GM18508 (cell line): ENCODE data around the gene U2AF1.
A peak's percentile ranks its signal among the peaks of the same experiment; 100 is the strongest.
"Not testable (repeated sequence)": the region's sequence is repeated elsewhere in the genome, so short reads cannot be mapped to it uniquely, and the experiment has no call there.

ENCODE experiments used
- ATAC-seq: cut with Tn5 transposase; IDR thresholded peaks from one replicate; pipeline ENCODE4 v1.9.1; 2021; ENCODE audit warnings: moderate number of reproducible peaks; ENCODE audit not compliant: insufficient read depth, unreplicated experiment

U2AF1 gene, protein sequence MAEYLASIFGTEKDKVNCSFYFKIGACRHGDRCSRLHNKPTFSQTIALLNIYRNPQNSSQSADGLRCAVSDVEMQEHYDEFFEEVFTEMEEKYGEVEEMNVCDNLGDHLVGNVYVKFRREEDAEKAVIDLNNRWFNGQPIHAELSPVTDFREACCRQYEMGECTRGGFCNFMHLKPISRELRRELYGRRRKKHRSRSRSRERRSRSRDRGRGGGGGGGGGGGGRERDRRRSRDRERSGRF

DNA sequence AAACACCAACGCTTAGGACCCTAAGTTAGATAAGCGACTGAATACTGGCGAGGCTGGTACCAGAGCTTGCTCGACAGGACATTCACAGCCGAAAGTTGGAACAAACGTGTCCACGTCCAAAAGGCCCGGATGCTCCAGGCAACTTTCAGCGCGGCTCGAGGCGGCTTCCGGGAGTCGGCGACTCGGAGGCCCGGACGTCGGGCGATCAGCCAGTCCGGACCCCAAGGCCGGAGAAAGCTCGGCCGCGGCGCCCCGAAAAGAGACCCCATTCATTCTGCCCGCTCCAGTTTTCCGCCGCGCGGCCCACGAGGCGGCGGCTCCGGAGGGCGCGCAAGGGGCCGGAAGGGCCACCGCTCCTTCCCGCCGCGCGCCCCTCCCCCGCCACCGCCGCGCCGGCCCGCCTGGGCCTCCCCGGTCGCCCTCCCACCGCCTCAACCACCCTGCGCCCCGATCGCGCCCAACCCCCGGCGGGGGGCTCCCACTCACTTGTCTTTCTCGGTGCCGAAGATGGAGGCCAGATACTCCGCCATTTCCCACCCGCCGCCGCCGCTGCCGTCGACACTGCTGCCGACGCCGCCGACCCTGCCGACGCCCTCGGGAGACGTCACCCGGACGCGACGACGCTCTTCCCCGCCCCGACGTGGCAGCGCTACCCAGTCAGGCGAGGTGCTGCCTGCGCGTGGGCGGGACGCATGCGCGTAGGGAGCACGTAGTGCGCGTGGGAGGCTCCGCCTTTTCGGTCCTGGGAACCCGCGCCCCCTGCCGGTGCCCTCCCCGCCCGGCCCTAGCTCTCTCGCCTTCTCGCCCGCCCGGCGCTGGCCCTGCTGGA lies at the start of gene U2AF1:
Gene U2AF1 (minus strand): TSS at position 606 of the 829 bp plus-strand sequence. CDS start 76 bp downstream, at position 530.
- not testable (repeated sequence) for ATAC-seq

DNA sequence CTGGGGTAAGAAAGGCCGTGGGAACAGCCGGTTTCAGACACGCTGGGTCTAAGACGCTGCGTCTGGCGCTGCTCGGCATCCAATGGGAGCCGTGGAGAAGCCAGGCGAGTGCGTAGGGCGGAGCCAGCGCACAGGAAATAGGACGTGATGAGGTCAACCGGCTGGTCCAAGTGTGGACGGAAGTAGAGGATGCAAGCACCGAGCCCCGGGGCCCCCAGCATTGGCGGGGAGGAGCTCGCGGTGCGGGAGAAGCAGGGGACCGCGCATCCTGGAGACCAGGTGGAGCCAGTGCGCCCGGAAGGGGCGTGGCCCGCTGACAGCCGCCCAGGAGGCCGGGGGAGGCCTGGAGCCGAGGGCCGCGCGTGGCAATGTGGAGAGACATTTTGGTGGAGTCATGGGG lies 46.2 kb upstream of the U2AF1 start:
- peak; percentile 63 for ATAC-seq

DNA sequence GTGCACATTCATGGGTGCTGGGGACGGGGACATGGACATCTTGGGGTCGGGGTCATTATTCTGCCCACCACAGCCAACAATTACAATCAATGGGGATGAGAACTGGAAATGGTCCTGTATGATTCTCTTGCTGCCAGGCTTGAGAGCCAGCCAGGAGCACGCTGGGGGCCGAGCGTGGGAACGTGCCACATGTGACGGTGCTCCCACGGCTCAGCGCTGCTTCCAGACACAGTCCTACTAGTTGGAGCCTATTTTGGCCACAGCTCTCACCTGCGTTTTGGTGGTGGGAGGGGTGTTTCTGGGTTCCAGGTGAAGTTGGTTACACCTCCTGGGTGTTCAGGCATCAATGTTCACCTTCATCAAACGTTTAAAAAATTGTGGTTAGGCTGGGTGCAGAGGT lies 42.0 kb upstream of the U2AF1 start:
- ATAC-seq = not testable (repeated sequence)

DNA sequence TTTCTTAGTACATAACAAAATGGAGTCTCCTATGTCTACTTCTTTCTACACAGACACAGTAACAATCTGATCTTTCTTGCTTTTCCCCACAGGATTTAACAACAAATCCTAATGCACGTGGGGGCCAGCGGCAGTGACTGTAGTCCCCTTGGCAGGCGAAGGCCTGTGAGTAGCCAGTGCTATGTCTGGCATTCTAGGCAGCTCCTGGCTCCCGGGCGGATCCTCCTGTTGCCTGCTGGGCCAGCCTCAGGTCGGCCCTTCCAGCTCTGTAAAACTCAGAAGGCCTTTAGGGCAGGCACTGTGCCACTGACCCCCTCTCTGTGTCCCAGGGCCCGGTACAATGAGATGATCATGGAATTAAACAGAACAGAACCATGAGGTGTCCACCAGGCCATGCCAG lies 40.6 kb upstream of the U2AF1 start:
- not testable (repeated sequence) for ATAC-seq

DNA sequence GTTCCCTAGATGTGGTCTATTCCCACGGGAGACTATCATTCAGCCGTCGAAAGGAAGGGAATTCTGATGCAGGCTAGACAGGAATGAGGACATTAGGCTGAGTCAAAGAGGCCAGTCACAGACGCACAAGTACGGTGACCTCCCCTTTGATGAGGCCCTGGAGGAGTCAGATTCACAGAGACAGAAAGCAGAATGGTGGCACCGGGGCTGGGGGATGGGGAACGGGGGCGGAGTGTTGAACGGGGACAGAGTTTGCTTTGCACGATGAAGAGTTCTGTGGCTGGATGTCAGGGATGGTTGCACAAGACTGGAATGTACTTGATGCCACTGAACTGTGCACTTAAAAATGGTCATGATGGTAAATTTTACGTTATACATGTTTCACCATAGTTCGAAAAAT lies 39.3 kb upstream of the U2AF1 start:
- ATAC-seq = not testable (repeated sequence)

- not testable (repeated sequence) for ATAC-seq
Measured at GRCh38 chr21:43141407-43141806, 34.0 kb upstream of the U2AF1 start.

- not testable (repeated sequence) for ATAC-seq
Measured at GRCh38 chr21:43138944-43139343, 31.6 kb upstream of the U2AF1 start.

- not testable (repeated sequence) for ATAC-seq
Measured at GRCh38 chr21:43134520-43134919, 27.1 kb upstream of the U2AF1 start.

- ATAC-seq = not testable (repeated sequence)
Measured at GRCh38 chr21:43130094-43130493, 22.7 kb upstream of the U2AF1 start.

DNA sequence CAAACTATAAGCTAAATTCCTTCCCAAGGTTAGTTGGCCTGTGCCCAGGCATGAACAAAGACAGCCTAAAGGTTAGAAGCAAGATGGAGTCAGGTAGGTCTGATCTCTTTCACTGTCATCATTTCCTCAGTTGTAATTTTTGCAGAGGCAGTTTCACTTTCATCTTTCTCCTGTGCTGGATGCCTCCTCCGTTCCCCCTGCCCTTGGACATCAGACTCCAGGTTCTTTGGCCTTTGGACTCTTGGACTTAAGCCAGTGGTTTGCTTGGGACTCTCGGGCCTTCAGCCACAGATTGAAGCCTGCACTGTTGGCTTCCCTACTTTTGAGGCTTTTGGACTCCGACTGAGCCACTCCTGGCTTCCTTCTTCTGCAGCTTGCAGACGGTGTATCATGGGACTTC lies 8.6 kb upstream of the U2AF1 start:
- ATAC-seq = not testable (repeated sequence)

GRCh38 chr21:43114483-43114882 lies 7.1 kb upstream of the U2AF1 start:
- not testable (repeated sequence) for ATAC-seq

DNA sequence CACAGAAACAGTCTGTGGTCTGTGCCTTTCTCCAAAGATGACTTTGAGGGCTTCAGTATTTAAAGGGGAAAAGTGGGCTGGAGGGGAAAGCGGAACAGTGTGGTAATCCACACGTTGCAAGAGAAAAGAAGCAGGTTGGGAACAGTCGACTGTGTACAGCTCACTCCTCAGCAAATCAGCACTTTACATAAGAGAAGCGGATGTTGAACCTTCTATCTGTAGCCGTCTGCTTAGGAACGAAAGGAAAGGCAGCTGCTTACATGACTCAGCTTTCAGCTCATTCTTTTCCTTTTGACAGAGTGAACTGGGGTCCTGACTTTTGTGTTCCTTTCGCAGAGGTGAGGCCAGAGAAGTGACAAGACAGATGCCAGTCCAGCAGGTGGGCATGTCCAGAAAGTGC lies 1.6 kb upstream of the U2AF1 start:
- not testable (repeated sequence) for ATAC-seq

- not testable (repeated sequence) for ATAC-seq
Measured at GRCh38 chr21:43108177-43108576, 807 bp upstream of the U2AF1 start.

DNA sequence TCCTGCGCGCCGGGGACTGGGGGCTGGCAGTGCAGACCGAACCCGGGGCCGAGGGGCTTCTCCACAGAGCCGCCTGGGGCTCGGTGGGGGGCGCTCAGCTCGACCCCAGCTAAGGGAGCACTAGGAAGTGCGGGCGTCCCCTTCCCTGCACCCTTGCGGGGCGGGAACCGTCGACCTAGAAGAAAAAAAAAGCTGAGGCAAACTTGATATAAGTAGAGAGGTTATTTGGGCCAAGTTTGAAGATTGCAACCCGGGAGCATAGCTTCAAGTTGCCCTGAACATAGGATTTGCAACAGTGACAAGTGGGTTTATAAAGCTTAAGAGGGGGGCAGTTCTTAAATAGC lies 396 bp upstream of the U2AF1 start:
- not testable (repeated sequence) for ATAC-seq

DNA sequence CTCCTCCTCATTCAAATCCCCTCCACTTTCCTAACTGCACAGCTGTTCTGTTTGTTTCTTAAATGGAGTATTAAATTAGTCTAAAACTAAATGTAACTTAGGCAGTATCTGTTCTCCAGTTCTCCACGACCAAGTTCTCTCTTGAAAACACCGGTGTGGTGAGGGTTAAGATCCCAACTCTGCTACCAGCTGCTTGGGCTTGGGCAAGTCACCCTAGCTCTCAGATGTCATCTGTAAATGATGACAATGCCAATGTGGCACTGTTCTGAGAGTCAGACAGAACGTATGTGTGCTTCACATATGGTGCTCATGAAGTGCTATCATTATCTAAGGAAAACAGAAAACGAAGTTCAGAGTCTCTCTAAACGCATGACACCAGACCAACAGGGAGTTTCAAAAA lies 2.7 kb downstream of the U2AF1 start:
- ATAC-seq = not testable (repeated sequence)

DNA sequence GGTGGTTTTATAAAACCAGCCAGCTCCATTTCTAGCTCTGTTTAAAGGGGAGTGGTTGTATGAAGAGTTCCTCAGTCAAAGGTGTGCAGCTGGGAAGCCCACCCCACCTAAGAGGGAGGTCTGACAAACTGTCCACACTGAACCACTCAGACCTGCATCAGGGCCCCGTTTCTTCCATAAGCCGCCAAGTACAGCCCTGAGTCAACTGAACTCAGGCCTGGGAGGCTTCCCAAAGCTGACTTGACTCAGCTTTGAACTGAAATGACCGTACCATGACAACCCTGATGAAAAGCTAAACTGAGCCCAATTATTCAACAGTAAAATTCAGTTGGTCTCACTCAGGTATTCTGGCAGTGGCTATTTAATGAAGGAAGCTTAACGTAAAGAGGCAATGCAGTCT lies 5.1 kb downstream of the U2AF1 start:
- ATAC-seq = not testable (repeated sequence)

- ATAC-seq = not testable (repeated sequence)
Measured at GRCh38 chr21:43101676-43102075, 5.7 kb downstream of the U2AF1 start.

- not testable (repeated sequence) for ATAC-seq
Measured at GRCh38 chr21:43101000-43101399, 6.4 kb downstream of the U2AF1 start.

GRCh38 chr21:43091979-43092614 lies 15.3 kb downstream of the U2AF1 start:
- ATAC-seq = not testable (repeated sequence)

DNA sequence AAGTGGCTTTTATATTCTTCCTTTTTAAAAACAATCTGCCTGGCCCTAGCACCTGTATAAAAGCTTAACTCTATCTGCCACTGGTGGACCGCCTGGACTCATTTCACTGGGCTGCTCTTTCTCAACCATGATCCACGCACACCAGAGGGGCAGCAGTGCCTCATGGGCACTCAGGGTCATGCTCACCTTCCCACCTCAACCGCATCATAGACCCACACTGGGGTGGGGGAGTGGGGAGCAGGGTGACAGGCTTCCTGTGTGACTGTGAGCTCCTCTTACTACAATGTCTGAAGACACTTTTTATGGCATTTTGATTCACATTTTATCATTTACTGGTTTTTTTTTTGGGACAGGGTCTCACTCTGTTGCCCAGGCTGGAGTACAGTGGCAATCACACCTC lies 16.4 kb downstream of the U2AF1 start:
- ATAC-seq = not testable (repeated sequence)

DNA sequence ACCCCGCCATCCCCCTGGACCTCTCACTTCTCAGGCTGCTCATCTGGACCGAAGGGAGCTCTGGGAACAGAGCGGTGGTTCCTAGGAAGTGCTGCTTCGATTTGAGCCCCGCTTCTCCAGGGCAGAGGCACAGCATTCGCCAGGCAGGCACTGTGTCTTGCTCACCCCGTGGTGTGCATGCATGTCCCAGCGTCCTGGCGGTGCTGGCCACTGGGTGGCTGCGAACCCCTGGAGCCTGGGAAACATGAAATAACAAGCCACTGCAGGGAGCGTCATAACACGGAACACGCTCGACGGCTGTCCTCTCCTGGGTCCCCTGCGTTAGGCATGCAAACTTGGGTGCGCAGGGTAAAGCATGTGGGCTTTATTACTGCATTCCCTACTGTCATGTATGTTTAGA lies 17.9 kb downstream of the U2AF1 start:
- not testable (repeated sequence) for ATAC-seq
